Fibroblast of skin of scalp (primary cell): ENCODE results near the gene RAPGEF4.
"Not testable (repeated sequence)": the region's sequence is repeated elsewhere in the genome, so short reads cannot be mapped to it uniquely, and the experiment has no call there.

Source experiments
- DNase-seq: peaks from one replicate; pipeline ENCODE4 v3.0.0-alpha.2; 2013

The RAPGEF4 gene

DNA sequence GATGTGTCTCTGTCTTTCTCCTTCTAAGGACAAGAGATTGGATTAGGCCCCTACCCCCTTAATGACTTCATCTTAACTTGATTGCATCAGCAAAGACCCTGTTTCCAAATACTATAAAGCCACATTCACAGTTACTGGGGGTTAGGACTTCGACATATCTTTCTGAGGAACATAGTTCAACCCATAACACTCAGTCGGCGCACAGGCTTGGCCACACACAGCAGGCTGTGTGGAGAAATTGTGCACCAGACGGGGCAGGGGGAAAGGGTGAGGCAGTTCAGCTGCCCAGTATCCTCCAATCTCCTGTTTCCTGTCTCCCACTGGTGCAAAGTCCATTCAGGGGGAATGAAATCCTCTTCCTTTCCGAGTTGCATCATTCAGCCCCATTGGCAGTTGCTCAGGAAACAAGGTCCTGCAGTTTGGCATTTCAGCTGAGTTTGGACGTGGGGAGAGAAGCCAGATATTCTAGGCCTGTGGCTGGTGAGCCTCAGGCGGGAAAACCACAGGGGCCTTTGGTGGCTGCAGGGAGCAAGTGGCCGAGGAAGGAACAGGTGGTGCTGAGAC, 9.4 kb upstream of the RAPGEF4 start:
- DNase-seq: peak; percentile 24

DNA sequence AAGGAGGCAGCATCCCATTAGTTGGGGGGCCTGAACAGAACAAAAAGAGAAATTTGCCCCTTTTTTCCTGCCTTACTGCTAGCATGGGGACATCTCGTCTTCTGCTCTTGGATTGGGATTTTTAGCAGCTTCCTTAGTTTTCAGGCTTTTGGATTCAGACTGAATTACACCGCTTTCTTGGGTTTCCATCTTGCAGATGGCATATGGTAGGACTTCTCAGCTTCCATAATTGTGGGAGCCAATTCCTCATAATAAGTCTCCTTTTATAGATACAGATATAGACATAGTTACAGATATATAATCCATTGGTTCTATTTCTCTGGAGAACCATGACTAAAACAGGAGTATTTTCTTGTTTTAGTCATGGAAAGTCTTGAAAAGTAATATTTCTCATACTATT, 5.2 kb upstream of the RAPGEF4 start:
- no peak for DNase-seq

DNA sequence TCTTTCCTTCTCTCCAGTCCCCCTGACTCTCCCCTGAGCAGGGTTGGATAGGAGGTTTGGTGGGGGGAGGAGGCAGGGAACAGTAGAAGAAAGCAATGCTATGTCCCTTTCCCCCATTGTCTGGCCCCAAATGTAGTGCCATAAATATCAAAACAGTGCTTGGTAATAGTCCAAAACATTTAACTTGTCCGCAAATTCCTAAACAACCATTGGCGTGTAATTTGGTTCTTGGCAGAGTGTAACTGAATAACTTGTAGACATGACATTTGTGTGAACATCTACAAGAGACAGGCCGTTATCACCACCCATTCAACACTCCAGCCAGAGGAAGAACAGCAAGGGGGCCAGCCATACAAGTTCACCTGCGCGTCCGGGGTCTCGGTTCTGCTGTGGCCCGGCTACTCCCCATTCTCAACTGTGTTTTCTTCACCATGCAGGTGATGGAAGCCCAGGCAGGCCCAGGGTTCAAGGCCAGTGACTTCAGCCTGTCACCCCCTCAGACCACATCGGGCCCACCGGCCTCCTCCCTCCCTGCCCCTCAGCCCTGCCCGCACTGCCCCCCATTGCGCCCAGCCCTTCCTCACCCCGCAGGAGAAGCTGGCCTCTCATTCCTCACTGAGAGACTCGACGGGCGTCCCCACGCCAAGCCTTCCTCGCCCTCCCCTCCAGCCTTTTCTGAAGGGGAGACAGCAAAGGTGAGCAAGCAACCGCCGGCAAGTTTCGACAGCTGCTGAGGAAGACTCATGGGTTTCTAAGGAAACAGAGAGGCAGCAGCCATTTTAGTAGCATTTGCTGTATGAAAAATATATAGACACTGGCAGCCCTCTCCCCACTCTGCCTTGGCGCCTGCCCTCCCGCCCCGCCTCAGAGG, 699 bp upstream of the RAPGEF4 start:
- no peak for DNase-seq

DNA sequence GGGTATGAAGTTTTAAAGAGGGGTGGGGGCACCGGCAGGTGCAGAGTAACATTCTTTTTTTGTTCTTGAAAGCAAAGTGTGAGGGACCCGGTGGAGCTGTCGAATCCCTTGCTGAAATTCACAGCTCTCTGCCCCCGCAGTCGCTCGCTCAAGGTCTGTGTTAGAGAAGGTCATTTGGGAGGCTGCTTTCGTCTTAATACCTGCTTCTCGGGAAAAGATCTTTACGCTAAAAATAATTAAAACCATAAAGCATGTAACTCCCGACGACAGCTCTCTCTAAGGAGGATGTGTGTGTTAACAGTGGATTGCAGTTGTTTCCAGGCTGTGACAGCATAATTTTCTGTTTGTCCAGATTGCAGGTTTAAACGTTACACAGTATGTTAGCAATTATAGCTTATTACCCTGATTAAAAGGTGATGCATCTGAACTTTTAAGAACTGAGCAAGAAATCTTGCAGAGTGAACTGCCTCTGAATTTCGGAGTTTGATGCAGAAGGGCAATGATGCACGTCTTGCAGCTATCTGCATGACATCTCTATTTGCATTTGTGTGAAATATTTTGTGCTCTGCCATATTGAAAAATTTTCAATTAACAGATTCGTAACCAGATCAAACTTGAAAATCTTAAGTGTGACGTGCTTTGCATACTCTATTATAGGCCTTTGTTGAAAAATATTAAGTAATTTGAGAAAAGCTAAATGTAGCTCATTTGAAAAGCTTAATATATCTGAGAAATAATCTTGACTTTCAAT, 954 bp downstream of the RAPGEF4 start:
- DNase-seq: no peak

DNA sequence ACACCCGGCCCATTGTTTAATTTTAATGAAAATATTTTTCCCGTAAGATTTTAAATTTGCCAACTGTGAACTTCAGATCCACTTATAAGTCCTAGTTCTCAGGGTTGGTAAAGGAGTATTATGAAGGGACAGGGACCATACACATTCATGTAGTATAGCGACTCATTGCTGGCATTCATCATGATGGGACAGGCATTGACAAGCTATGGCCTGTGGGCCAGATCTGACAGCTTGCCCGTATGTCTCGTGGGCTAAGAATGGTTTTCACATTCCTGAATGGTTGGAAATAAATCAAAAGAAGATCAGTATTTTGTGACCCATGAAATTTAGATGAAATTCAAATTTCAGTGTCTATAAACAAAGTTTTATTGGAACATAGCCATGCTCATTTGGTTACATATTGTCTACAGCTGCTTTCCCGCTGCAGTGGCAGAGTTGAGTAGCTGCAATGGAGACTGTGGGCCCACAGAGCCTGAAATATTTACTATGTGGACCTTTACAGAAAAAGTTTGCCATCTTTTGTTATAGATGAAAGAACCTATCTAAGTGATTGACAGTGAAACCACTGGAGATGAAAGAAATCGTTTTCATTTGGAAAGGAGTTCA, 4.1 kb downstream of the RAPGEF4 start:
- DNase-seq: peak; percentile 22

DNA sequence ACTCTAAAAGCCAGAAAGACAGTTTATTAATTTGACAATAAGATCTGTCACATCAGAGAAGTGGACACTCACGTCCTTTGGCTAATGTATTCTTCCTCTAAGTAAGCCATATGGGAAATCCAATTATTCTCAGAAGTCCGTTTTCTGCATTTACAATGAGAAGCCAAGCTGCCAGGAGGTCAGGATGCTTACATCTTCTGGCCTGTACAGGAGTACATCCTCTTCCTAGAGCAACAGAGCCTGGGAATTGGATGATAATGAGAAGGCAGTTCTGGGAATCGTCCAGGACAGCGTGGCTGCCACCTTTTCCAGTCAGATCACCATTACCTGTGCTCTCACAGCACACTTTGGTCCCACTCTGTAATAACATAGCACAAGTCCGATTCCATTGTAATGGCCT, 5.2 kb downstream of the RAPGEF4 start:
- DNase-seq: no peak

DNA sequence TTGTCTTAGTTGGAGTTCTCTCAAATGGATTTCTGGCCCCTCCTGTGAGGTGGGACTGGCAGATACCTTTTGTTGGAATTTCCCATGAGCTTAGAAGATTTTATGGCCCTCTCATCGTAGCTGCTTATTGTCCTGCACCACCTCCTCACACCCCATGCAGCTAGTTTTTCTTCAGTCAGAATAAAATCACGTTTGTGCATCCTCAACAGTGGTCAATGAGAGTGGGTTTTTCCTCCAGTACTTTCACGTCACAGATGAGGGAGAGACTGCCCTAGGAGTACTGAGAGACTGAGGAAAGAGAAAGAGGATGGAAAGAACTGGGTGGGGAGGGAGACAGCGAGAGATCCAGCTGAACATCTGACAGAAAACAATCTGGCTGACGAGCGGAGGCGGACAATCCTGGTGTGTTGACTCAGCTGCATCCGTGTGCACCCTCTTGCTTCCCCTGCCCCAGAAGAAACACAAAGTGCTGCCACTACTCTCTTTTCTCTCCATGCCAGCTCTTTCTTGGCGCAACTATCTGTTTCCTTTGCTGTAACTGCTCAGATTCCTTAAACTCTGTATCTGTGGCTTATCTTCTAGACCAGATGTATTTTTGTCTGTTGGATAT, 7.4 kb downstream of the RAPGEF4 start:
- DNase-seq: no peak

DNA sequence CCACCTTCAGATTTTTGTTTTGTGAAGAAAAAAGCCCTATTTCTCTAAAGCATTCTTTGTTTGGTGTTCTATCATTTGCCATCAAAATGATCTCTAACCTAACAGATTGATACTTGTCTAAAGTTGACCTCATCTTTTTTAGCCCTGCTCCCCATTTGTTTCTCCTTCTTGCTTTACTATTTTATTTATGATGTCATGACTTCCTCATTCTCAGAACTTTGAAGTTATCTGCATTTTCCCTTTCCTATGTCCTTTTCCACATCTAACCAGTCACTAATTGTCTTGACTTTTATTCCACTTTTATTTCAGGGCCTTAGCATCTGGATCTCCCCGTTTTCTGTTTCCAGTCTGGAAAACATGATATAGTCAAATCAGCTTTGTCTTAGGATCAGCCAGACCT, 8.3 kb downstream of the RAPGEF4 start:
- no peak for DNase-seq

DNA sequence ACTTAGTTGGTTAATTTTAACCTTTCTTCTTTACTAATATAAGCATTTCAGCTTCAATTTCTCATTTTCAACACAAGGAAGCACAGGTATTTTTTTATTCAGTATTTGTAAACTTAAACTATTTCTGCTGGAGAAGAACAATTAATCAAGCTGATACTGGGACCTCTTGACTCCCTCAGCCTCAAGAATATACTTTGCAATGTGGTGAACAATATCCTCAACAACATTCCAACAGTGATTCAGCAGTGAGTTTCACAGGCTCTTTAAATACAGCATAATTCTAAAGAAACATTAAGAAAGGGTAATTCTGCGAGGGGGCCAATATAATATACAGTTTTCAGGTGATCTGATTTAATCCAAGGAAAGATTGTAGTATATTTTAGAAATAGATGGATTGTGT, 10.0 kb downstream of the RAPGEF4 start:
- no peak for DNase-seq

DNA sequence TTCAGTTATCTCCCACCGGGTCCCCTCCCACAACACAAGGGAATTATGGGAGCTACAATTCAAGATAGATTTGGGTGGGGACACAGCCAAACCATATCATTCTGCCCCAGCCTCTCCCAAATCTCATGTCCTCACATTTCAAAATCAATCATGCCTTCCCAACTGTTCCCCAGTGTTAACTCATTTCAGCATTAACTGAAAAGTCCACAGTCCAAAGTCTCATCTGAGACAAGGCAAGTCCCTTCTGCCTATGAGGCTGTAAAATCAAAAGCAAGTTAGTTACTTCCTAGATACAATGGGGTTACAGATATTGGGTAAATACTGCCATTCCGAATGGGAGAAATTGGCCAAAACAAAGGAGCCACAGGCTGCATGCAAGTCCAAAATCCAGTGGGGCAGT, 12.9 kb downstream of the RAPGEF4 start:
- DNase-seq: not testable (repeated sequence)

DNA sequence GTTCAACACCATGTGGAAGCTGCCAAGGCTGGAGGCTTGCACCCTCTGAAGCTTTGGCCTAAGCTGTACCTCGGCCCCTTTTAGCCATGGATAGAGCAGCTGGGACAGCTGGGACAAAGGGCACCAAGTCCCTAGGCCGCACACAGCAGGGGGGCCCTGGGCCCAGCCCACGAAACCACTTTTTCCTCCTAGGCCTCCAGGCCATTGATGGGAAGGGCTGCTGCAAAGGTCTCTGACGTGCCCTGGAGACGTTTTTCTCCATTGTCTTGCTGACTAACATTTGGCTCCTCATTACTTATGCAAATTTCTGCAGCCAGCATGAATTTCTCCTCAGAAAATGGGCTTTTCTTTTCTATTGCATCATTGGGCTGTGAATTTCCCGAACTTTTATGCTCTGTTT, 13.7 kb downstream of the RAPGEF4 start:
- no peak for DNase-seq

DNA sequence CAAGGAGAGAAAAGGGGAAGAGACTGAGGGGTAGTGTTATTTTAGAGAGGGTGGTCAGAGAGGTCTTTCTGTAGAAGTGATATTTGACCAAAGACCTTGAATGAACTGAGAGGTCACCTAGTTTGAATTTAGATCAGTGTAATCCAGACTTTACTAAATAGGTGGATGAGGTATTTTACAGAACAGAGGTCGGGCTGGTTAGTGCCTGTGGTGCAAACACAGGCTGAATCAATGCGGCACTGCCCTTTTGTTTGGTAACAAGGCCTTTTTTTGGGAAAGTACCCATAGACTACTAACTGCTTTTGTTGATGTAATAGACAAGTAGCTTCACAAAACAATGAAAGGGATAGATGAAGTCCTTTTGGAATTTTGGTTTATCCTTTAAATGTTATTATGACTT, 15.9 kb downstream of the RAPGEF4 start:
- no peak for DNase-seq

DNA sequence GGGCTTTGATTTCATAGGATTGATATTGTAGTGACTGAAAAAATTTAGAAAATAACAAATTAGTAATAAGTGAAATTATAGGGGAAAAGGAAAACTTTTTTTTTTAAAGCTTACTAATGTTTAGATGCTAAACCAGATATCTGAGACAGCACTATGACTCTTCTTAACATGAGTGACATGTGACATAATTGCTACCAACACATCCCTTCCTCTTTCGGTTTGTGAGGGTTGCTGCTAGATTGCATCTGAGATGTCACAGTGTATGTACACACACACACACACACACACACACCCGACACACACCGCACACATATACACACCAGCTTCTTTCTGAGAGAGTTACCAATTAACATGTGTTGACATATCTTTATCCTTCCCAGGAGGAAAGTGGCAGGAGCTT, 18.0 kb downstream of the RAPGEF4 start:
- no peak for DNase-seq

DNA sequence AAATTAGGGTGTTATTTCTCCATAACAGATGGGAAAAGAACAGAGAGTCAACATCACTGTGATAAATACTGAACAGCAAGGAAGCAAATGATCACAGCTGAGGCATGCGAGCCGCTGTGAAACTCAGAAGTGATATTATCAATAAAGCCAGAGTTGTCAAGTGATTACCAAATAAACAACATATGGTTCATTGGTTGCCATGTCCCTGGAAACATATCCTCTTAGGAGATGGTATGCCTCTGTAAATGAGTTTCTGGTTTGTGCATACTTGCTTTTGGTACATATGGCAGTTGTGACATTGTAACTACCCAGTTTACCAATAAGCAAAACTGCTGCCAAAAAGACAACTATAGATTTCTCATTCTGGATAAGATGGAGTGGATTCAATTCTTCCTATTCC, 23.8 kb downstream of the RAPGEF4 start:
- no peak for DNase-seq

DNA sequence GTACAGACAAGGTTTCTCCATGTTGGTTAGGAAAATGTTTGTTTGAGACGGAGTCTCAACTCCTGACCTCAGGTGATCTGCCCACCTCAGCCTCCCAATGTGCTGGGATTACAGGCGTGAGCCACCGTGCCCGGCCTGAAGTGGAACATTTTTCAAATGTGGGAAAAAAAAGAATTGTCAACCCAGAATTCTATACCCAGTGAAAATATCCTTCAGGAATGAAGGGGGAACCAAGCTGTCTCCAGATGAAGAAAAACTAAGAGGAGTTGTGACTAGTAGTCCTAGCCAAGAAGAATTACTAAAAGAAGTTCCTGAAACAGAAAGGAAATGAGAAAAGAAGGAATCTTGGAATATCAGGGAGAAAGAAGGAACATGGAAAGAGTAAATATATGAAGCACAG, 25.7 kb downstream of the RAPGEF4 start:
- DNase-seq: no peak

DNA sequence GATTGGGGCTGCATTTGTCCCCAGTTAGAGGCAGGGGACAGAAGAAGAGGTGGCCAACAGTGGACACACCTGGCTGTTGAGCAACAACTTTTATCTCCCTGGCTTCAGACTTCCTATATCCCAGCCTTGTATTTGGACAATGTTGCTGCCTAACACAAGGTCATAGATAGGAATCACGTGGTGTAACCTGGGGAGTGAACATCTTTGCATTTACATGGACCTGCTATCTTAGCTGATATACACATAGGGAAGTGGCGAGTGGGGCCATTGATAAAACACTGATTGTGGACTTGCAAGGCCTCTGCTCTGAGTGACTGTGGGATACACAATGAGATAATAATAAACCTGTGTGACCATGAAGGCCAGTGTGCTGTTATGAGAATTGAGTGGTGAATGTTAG, 26.9 kb downstream of the RAPGEF4 start:
- DNase-seq: no peak

DNA sequence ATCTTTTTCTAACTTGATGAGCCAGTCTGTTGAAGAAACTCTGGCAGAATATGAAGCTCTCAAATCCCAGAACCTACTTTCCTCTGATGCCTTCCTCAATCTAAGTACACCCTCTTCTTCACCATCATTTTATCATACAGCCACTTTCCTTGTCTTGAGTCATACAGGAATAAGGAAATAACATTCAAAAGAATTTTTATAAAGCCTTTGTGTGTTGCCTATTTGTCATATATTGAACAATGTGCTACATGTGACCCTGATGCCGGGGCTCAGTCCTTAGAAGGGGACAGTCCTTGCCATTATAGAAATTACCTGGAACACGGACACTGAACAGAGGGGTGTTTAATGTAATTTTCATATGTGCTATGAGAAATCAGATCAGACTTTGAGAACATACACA, 27.4 kb downstream of the RAPGEF4 start:
- no peak for DNase-seq

DNA sequence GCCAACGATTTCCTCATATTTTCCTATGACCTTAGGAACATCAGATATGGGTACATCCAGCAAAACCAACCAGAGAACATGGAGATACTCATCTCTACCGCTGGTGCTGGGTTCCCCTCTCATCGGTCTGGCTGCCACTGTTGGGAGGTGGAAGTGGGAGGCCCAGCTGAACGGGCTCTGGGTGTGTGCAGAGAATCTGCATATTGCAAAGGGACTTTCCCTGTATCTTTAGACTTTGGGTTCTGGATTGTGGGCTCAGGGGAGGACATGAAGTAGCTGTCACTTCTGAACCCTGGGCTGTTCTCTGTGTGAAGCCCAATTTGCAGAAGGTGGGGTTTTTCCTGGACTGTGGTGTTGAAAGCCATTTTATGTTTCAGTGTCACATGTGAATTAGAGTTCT, 30.0 kb downstream of the RAPGEF4 start:
- no peak for DNase-seq

DNA sequence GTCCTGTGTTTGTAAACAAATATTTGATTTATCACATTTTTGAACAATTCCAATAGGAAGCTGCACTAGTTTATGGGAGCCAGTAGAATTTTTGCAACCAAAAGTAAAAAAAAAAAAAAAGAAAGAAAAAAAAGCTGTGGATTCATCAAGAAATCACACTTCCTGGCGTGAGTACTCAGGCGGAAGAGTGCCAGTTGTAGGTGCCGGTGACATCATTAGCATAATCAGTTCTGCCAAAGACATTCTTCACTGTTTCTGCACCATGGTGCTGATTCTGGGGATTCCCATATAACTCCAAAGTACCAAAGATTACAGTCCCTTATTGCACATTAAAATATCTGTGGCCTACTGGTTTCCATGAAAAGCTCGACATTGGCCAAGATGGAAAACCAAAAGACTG, 32.8 kb downstream of the RAPGEF4 start:
- DNase-seq: no peak

DNA sequence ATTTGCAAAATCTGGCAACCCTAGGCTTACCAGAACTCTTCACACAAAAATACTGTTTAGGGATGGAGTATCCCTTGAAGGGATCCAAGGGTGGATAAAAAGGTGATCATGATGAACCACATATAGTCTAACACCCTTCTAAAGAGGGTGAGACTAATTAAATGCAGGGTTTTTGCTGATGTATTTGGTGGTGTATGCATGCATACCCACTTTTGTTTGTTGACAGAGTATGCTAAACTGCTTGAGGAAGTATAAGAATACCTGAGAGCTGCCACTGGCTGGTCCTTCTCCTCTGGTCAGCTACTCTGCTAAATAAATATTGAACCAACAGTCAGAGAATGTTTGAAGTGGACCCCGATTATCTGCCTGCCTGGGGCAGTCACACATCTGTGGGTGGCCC, 34.2 kb downstream of the RAPGEF4 start:
- no peak for DNase-seq

DNA sequence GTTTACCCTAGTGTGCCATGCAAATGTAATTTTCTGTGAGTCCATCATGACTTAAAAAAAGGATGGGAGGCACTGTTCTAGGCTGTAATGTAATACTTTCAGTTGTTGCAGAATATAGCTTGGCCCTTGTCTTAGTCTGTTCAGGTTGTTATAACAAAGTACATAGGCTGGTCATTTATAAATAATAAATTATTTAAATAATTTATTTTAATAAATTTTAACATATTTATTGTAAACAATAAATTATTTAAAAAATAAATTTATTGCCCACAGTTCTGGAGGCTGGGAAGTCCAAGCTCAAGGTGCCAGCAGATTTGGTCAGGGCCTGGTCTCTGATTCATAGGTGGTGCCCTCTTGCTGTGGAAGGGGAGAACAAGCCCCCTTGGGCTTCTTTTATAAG, 35.2 kb downstream of the RAPGEF4 start:
- DNase-seq: no peak

DNA sequence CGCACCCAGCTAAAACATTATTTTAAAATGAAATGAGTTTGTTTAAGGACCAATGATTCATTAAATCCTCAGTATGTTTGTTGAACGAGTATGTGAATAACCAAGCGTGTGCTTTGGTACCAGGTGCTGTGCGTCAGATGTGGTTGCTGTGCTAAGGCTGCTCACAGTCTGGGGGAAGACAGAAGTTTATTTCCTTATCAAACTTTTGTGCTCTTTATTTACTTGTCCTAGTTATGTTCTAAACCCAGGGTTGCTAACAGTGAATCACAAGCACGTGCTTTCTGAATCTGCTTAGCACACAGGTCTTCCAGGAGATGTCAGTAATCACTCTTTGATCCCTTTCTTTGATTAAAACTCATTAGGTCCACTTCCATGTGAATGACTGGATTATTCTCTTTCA, 37.0 kb downstream of the RAPGEF4 start:
- DNase-seq: no peak

DNA sequence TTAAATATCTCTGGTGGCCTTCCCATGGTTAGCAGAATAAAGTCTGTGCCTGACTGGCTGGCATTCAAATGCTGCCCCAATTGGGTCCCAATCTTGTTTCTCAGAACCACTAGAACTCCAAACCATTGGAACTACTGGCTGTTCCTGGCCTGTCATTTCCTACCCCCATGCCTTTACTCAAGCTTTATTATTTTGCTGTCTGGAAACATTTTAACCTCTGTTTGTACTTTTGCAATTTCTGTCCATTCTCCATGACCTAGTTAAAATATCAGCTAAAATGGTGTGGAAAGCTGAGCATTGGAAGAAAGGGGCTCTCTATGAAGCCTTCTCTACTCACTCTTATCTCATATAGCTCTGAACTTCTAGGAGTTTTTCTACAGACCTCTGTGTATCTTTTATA, 38.7 kb downstream of the RAPGEF4 start:
- no peak for DNase-seq
